Neural cell (in vitro differentiated cells): ENCODE results near the gene MRPS27.

ENCODE experiments used
- EZH2 ChIP-seq: fragments of 200-600, 300-800 bp; shearing (Covaris generic), sonication (generic); IDR thresholded peaks from 2 replicates; pipeline ENCODE4 v1.6.1; 2014; ENCODE audit warnings: antibody characterized with exemption, low read length, borderline replicate concordance, mild to moderate bottlenecking; ENCODE audit not compliant: insufficient read depth, poor library complexity, severe bottlenecking
- POLR2AphosphoS5 ChIP-seq: IDR thresholded peaks from 2 replicates; pipeline ENCODE4 v1.6.1; 2012
- RAD21 ChIP-seq: fragments of 450-650 bp; conservative IDR thresholded peaks from 2 replicates; pipeline ENCODE4 v1.6.1; 2014; ENCODE audit warnings: antibody characterized with exemption, mild to moderate bottlenecking, moderate library complexity
- SMC3 ChIP-seq: fragments of 450-650 bp; conservative IDR thresholded peaks from 2 replicates; pipeline ENCODE4 v1.6.1; 2014; ENCODE audit warnings: antibody characterized with exemption, mild to moderate bottlenecking, moderate library complexity; ENCODE audit not compliant: poor library complexity
- TAF1 ChIP-seq: IDR thresholded peaks from 2 replicates; pipeline ENCODE4 v1.6.1; 2012; ENCODE audit warnings: low read depth
- TF ChIP-seq, protein P1 (sequence below): fragments of 450-650 bp; IDR thresholded peaks from 2 replicates; pipeline ENCODE4 v1.5.1; 2014; ENCODE audit warnings: antibody characterized with exemption, mild to moderate bottlenecking, moderate library complexity; ENCODE audit not compliant: poor library complexity, severe bottlenecking
- TF ChIP-seq, protein P2 (sequence below): IDR thresholded peaks from 2 replicates; pipeline ENCODE4 v1.6.1; 2012; ENCODE audit warnings: borderline replicate concordance

DNA sequence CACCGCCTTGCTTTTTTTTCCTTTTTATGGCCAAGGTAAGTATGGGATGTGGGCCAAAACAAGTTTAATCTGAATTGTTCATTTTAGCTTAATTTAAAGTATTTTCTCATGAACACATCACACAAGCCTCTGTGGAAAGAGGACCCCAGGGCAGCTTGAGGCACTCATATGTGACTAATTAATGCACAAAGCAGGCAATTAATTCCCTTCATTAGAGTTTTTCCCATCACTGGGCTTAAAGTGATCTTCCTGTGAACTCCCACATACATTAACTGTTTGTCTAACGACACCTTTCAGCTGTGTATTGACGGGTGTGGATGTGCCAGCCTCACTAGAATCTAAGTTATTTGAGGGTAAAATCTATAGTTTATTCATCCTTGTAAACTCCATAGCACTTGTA lies 103.3 kb downstream of the MRPS27 start:
- TF ChIP-seq SMC3: no peak
- no peak for TF ChIP-seq TAF1
- TF ChIP-seq, protein P1, sequence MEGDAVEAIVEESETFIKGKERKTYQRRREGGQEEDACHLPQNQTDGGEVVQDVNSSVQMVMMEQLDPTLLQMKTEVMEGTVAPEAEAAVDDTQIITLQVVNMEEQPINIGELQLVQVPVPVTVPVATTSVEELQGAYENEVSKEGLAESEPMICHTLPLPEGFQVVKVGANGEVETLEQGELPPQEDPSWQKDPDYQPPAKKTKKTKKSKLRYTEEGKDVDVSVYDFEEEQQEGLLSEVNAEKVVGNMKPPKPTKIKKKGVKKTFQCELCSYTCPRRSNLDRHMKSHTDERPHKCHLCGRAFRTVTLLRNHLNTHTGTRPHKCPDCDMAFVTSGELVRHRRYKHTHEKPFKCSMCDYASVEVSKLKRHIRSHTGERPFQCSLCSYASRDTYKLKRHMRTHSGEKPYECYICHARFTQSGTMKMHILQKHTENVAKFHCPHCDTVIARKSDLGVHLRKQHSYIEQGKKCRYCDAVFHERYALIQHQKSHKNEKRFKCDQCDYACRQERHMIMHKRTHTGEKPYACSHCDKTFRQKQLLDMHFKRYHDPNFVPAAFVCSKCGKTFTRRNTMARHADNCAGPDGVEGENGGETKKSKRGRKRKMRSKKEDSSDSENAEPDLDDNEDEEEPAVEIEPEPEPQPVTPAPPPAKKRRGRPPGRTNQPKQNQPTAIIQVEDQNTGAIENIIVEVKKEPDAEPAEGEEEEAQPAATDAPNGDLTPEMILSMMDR: no peak
- TF ChIP-seq, protein P2, sequence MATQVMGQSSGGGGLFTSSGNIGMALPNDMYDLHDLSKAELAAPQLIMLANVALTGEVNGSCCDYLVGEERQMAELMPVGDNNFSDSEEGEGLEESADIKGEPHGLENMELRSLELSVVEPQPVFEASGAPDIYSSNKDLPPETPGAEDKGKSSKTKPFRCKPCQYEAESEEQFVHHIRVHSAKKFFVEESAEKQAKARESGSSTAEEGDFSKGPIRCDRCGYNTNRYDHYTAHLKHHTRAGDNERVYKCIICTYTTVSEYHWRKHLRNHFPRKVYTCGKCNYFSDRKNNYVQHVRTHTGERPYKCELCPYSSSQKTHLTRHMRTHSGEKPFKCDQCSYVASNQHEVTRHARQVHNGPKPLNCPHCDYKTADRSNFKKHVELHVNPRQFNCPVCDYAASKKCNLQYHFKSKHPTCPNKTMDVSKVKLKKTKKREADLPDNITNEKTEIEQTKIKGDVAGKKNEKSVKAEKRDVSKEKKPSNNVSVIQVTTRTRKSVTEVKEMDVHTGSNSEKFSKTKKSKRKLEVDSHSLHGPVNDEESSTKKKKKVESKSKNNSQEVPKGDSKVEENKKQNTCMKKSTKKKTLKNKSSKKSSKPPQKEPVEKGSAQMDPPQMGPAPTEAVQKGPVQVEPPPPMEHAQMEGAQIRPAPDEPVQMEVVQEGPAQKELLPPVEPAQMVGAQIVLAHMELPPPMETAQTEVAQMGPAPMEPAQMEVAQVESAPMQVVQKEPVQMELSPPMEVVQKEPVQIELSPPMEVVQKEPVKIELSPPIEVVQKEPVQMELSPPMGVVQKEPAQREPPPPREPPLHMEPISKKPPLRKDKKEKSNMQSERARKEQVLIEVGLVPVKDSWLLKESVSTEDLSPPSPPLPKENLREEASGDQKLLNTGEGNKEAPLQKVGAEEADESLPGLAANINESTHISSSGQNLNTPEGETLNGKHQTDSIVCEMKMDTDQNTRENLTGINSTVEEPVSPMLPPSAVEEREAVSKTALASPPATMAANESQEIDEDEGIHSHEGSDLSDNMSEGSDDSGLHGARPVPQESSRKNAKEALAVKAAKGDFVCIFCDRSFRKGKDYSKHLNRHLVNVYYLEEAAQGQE: no peak
- TF ChIP-seq EZH2: no peak
- no peak for TF ChIP-seq RAD21
- no peak for TF ChIP-seq POLR2AphosphoS5
